SK-N-SH treated with all-trans-retinoic acid at 6 μM for 48 hours (cell line): ENCODE data around the gene CHM.
"Not testable (repeated sequence)": the region's sequence is repeated elsewhere in the genome, so short reads cannot be mapped to it uniquely, and the experiment has no call there.

Experiments
- ATAC-seq: fragments of 200-7000 bp; cut with Tn5 transposase; 3 replicates; pipeline ENCODE4 v1.9.1; 2020; ENCODE audit warnings: mild to moderate bottlenecking, moderate library complexity
- ARNTL ChIP-seq: fragments of 450-650 bp; formaldehyde crosslinking; IDR thresholded peaks from 2 replicates; pipeline ENCODE4 v1.5.0; 2020; ENCODE audit warnings: low read depth, mild to moderate bottlenecking, moderate library complexity, borderline replicate concordance
- BACH2 ChIP-seq: fragments of 250-450 bp; sonication (Bioruptor Pico); IDR thresholded peaks from 2 replicates; pipeline ENCODE4 v1.9.0; 2021; ENCODE audit warnings: mild to moderate bottlenecking, borderline replicate concordance
- CSDC2 ChIP-seq: fragments of 250-450 bp; sonication (Bioruptor Pico); IDR thresholded peaks from 2 replicates; pipeline ENCODE4 v1.5.0; 2020; ENCODE audit warnings: mild to moderate bottlenecking, moderate library complexity
- ESRRG ChIP-seq: fragments of 250-450 bp; sonication (Bioruptor Pico); IDR thresholded peaks from 2 replicates; pipeline ENCODE4 v1.6.1; 2021; ENCODE audit warnings: mild to moderate bottlenecking
- ISL1 ChIP-seq: fragments of 250-450 bp; sonication (Bioruptor Pico); IDR thresholded peaks from 2 replicates; pipeline ENCODE4 v2.1.2; 2022; ENCODE audit warnings: mild to moderate bottlenecking, moderate library complexity
- PPARA ChIP-seq: fragments of 250-450 bp; sonication (Bioruptor Pico); IDR thresholded peaks from 2 replicates; pipeline ENCODE4 v1.5.0; 2020; ENCODE audit warnings: mild to moderate bottlenecking, borderline replicate concordance
- RARB ChIP-seq: fragments of 250-450 bp; sonication (Bioruptor Pico); IDR thresholded peaks from 2 replicates; pipeline ENCODE4 v1.8.0; 2021; ENCODE audit warnings: mild to moderate bottlenecking, moderate library complexity
- TCF4 ChIP-seq: fragments of 250-450 bp; sonication (Bioruptor Pico); IDR thresholded peaks from 2 replicates; pipeline ENCODE4 v1.8.0; 2021; ENCODE audit warnings: mild to moderate bottlenecking, moderate library complexity, borderline replicate concordance
- TOX ChIP-seq: fragments of 250-450 bp; sonication (Bioruptor Pico); IDR thresholded peaks from 2 replicates; pipeline ENCODE4 v1.8.0; 2021; ENCODE audit warnings: mild to moderate bottlenecking, moderate library complexity, borderline replicate concordance
- ZC3H10 ChIP-seq: fragments of 250-450 bp; sonication (Bioruptor Pico); IDR thresholded peaks from 2 replicates; pipeline ENCODE4 v1.5.1; 2021; ENCODE audit warnings: mild to moderate bottlenecking, moderate library complexity
- ZFP30 ChIP-seq: fragments of 450-650 bp; formaldehyde crosslinking; IDR thresholded peaks from 2 replicates; pipeline ENCODE4 v1.5.0; 2022; ENCODE audit warnings: mild to moderate bottlenecking, moderate library complexity
- ZNF565 ChIP-seq: fragments of 450-650 bp; formaldehyde crosslinking; conservative IDR thresholded peaks from 2 replicates; pipeline ENCODE4 v1.5.0; 2020; ENCODE audit warnings: low read depth, mild to moderate bottlenecking, moderate library complexity
- ZNF70 ChIP-seq: fragments of 450-650 bp; formaldehyde crosslinking; IDR thresholded peaks from 2 replicates; pipeline ENCODE4 v1.5.0; 2020; ENCODE audit warnings: mild to moderate bottlenecking, moderate library complexity
- ZNF8 ChIP-seq: fragments of 450-650 bp; formaldehyde crosslinking; IDR thresholded peaks from 2 replicates; pipeline ENCODE4 v1.5.0; 2020; ENCODE audit warnings: mild to moderate bottlenecking, moderate library complexity
- TF ChIP-seq, protein P1 (sequence below): fragments of 250-450 bp; sonication (Bioruptor Pico); IDR thresholded peaks from 2 replicates; pipeline ENCODE4 v1.5.1; 2021; ENCODE audit warnings: mild to moderate bottlenecking, moderate library complexity
- TF ChIP-seq, protein P2 (sequence below): fragments of 250-450 bp; sonication (Bioruptor Pico); IDR thresholded peaks from 2 replicates; pipeline ENCODE4 v1.8.0; 2021; ENCODE audit warnings: low read depth, mild to moderate bottlenecking, moderate library complexity, borderline replicate concordance
- TF ChIP-seq, protein P3 (sequence below): fragments of 250-450 bp; sonication (Bioruptor Pico); IDR thresholded peaks from 2 replicates; pipeline ENCODE4 v1.5.1; 2020; ENCODE audit warnings: low read depth, mild to moderate bottlenecking, moderate library complexity
- TF ChIP-seq, protein P4 (sequence below): fragments of 250-450 bp; sonication (Bioruptor Pico); IDR thresholded peaks from 2 replicates; pipeline ENCODE4 v1.8.0; 2020; ENCODE audit warnings: mild to moderate bottlenecking, moderate library complexity, borderline replicate concordance
- TF ChIP-seq, protein P5 (sequence below): fragments of 250-450 bp; sonication (Bioruptor Pico); IDR thresholded peaks from 2 replicates; pipeline ENCODE4 v1.5.0; 2020; ENCODE audit warnings: mild to moderate bottlenecking, moderate library complexity

The CHM gene

DNA sequence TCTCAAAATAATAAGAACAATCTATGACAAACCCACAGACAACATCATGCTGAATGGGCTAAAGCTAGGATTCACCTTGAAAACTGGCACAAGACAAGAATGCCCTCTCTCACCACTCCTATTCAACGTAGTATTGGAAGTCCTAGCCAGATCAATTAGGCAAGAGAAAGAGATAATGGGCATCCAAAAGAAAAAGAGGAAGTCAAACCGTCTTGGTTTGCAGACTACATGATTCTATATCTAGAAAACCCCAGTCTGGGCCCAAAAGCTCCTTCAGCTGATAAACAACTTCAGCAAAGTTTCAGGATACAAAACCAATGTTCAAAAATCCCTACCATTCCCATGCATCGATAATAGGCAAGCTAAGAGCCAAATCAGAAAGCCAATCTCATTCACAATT lies 59.0 kb downstream of the CHM start:
- no peak for ATAC-seq
- no peak for TF ChIP-seq BACH2 (CRISPR knock-in tag)
- TF ChIP-seq ZFP30 (CRISPR knock-in tag) = no peak

DNA sequence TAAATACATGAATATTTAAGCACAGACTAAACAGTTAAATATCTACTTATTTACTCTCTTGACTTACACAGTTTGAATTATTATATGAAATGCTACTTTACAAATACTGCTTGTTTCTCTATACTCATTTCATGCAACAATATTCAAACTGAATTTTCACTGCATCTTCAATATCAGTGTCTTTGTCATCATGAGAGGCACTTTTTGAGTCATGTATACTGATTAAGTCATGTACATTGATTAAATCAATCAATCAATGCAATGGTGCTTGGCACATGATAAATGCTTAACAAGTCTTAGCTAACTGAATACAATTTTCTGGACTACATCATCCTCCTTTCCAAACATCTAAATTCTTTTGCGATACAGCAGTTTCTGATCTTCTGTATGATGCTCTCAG lies 67.1 kb downstream of the CHM start:
- ATAC-seq = no peak
- TF ChIP-seq TCF4 = no peak
- TF ChIP-seq ARNTL = no peak

DNA sequence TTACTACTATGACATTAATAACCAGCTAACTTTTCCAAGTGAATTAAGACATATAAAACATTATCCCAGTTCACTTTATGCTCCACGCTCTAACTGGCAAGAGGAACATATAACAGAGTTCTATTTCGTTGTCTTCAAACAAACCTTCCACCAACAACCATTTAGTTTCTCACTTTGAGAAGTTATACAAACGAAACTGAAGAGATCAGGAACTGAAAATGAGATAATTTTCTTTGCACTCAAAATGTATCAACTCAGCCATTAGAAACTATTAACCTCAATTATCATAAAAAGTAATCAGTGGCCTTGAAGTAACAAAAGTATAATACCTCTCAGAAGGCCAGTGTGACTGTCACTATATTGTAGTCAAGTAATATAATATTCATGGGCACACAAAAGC lies 70.1 kb downstream of the CHM start:
- ATAC-seq = no peak
- no peak for TF ChIP-seq ZFP30 (CRISPR knock-in tag)
- TF ChIP-seq CSDC2 (CRISPR knock-in tag) = no peak
- no peak for TF ChIP-seq ISL1 (CRISPR knock-in tag)
- TF ChIP-seq, protein P1, sequence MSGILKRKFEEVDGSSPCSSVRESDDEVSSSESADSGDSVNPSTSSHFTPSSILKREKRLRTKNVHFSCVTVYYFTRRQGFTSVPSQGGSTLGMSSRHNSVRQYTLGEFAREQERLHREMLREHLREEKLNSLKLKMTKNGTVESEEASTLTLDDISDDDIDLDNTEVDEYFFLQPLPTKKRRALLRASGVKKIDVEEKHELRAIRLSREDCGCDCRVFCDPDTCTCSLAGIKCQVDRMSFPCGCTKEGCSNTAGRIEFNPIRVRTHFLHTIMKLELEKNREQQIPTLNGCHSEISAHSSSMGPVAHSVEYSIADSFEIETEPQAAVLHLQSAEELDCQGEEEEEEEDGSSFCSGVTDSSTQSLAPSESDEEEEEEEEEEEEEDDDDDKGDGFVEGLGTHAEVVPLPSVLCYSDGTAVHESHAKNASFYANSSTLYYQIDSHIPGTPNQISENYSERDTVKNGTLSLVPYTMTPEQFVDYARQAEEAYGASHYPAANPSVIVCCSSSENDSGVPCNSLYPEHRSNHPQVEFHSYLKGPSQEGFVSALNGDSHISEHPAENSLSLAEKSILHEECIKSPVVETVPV = no peak
- no peak for TF ChIP-seq ZNF565 (CRISPR knock-in tag)
- TF ChIP-seq, protein P2, sequence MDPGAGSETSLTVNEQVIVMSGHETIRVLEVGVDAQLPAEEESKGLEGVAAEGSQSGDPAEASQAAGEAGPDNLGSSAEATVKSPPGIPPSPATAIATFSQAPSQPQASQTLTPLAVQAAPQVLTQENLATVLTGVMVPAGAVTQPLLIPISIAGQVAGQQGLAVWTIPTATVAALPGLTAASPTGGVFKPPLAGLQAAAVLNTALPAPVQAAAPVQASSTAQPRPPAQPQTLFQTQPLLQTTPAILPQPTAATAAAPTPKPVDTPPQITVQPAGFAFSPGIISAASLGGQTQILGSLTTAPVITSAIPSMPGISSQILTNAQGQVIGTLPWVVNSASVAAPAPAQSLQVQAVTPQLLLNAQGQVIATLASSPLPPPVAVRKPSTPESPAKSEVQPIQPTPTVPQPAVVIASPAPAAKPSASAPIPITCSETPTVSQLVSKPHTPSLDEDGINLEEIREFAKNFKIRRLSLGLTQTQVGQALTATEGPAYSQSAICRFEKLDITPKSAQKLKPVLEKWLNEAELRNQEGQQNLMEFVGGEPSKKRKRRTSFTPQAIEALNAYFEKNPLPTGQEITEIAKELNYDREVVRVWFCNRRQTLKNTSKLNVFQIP = no peak
- TF ChIP-seq RARB (CRISPR knock-in tag) = no peak
- TF ChIP-seq, protein P3, sequence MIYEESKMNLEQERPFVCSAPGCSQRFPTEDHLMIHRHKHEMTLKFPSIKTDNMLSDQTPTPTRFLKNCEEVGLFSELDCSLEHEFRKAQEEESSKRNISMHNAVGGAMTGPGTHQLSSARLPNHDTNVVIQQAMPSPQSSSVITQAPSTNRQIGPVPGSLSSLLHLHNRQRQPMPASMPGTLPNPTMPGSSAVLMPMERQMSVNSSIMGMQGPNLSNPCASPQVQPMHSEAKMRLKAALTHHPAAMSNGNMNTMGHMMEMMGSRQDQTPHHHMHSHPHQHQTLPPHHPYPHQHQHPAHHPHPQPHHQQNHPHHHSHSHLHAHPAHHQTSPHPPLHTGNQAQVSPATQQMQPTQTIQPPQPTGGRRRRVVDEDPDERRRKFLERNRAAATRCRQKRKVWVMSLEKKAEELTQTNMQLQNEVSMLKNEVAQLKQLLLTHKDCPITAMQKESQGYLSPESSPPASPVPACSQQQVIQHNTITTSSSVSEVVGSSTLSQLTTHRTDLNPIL (CRISPR knock-in tag) = no peak
- no peak for TF ChIP-seq ZC3H10 (CRISPR knock-in tag)
- TF ChIP-seq ZNF70 (CRISPR knock-in tag) = no peak
- TF ChIP-seq, protein P4, sequence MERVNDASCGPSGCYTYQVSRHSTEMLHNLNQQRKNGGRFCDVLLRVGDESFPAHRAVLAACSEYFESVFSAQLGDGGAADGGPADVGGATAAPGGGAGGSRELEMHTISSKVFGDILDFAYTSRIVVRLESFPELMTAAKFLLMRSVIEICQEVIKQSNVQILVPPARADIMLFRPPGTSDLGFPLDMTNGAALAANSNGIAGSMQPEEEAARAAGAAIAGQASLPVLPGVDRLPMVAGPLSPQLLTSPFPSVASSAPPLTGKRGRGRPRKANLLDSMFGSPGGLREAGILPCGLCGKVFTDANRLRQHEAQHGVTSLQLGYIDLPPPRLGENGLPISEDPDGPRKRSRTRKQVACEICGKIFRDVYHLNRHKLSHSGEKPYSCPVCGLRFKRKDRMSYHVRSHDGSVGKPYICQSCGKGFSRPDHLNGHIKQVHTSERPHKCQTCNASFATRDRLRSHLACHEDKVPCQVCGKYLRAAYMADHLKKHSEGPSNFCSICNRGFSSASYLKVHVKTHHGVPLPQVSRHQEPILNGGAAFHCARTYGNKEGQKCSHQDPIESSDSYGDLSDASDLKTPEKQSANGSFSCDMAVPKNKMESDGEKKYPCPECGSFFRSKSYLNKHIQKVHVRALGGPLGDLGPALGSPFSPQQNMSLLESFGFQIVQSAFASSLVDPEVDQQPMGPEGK (CRISPR knock-in tag) = no peak
- TF ChIP-seq ZNF8 (CRISPR knock-in tag) = no peak
- no peak for TF ChIP-seq ESRRG

DNA sequence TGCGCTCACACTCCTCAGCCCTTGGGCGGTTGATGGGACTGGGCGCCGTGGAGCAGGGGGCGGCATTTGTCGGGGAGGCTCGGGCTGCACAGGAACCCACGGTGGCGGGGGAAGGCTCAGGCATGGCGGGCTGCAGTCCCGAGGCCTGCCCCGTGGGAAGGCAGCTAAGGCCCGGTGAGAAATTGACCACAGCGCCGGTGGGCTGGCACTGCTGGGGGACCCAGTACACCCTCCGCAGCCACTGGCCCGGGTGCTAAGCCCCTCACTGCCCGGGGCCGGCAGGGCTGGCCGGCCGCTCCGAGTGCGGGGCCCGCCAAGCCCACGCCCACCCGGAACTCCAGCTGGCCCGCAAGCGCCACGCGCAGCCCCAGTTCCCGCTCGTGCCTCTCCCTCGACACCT lies 75.0 kb downstream of the CHM start:
- not testable (repeated sequence) for ATAC-seq

DNA sequence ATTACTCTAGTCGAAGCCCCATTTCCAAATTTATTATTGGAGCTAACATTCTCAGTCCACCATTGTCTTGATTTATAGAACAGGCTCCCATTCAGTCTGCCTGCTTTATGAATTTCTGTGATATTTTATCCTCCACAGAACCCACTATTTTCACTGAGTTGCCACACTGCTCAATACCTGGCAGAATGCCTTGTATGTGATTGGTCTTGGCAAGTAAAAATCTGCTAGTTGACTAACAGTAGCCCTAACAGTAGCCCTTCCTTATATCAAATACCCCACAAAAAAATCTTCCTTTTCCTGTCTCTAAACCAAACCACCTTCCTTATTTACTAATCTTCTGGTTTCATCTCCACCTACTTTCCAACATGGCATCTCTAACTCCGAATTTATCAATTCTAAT lies 82.6 kb downstream of the CHM start:
- no peak; the same call in 2 of the 3 replicates for ATAC-seq
- TF ChIP-seq PPARA (no peak), ISL1 (CRISPR knock-in tag) (no peak), TCF4 (no peak), ZC3H10 (CRISPR knock-in tag) (no peak), ESRRG (no peak), TOX (no peak), ZNF8 (CRISPR knock-in tag) (no peak), ZFP30 (CRISPR knock-in tag) (no peak), BACH2 (CRISPR knock-in tag) (no peak), ARNTL (no peak), CSDC2 (CRISPR knock-in tag) (no peak), ZNF70 (CRISPR knock-in tag) (no peak)
- TF ChIP-seq, protein P1 = no peak
- TF ChIP-seq, protein P4 (CRISPR knock-in tag) = no peak
- TF ChIP-seq, protein P2 = no peak
- TF ChIP-seq, protein P5, sequence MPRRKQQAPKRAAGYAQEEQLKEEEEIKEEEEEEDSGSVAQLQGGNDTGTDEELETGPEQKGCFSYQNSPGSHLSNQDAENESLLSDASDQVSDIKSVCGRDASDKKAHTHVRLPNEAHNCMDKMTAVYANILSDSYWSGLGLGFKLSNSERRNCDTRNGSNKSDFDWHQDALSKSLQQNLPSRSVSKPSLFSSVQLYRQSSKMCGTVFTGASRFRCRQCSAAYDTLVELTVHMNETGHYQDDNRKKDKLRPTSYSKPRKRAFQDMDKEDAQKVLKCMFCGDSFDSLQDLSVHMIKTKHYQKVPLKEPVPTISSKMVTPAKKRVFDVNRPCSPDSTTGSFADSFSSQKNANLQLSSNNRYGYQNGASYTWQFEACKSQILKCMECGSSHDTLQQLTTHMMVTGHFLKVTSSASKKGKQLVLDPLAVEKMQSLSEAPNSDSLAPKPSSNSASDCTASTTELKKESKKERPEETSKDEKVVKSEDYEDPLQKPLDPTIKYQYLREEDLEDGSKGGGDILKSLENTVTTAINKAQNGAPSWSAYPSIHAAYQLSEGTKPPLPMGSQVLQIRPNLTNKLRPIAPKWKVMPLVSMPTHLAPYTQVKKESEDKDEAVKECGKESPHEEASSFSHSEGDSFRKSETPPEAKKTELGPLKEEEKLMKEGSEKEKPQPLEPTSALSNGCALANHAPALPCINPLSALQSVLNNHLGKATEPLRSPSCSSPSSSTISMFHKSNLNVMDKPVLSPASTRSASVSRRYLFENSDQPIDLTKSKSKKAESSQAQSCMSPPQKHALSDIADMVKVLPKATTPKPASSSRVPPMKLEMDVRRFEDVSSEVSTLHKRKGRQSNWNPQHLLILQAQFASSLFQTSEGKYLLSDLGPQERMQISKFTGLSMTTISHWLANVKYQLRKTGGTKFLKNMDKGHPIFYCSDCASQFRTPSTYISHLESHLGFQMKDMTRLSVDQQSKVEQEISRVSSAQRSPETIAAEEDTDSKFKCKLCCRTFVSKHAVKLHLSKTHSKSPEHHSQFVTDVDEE (CRISPR knock-in tag) = no peak
